GM19351 (cell line): ENCODE results near the gene EML4.

Experiments used
- ATAC-seq: cut with Tn5 transposase; IDR thresholded peaks from one replicate; pipeline ENCODE4 v1.9.1; 2021; ENCODE audit warnings: mild to moderate bottlenecking, moderate library complexity; ENCODE audit not compliant: unreplicated experiment

The EML4 gene

DNA sequence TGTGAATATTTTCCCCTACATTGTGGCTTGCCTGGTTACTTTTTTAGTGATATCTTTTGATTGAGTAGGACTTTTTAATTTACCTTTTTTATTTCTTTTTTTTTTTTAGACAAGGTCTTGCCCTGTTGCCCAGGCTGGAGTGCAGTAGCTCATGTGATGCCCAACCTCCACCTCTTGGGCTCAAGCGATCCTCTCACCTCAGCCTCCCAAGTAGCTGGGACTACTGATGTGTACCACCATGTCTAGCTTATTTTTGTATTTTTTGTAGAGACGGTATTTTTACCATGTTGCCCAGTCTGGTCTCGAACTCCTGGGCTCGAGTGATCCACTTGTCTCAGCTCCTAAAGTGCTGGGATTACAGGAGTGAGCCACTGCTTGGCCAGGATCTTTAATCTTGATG lies 25.3 kb downstream of the EML4 start:
- ATAC-seq = no peak

- ATAC-seq = no peak
These were observed 26.4 kb downstream of the EML4 start for GRCh38 chr2:42195559-42195958.

GRCh38 chr2:42196070-42196402 lies 26.9 kb downstream of the EML4 start:
- ATAC-seq = no peak

GRCh38 chr2:42196403-42197267 lies 27.5 kb downstream of the EML4 start:
- ATAC-seq = no peak

DNA sequence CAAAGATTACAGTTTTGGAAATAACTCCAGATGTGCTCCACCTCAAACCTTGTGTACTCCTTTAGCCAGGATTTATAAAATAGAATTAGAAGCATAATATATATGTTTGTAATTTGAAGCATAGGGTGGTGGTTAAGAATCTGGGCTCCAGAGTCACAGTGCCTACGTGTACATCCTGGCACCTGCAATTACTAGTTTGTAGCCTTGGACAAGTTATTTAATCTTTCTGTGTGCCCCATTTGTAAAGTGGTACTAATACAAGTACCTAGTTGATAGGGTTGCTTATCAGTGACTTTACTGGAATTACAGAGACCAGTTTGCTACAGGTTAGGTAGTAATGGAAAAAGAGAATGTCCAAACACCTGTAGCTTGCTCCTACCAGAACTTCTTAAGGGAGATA lies 28.6 kb downstream of the EML4 start:
- no peak for ATAC-seq

DNA sequence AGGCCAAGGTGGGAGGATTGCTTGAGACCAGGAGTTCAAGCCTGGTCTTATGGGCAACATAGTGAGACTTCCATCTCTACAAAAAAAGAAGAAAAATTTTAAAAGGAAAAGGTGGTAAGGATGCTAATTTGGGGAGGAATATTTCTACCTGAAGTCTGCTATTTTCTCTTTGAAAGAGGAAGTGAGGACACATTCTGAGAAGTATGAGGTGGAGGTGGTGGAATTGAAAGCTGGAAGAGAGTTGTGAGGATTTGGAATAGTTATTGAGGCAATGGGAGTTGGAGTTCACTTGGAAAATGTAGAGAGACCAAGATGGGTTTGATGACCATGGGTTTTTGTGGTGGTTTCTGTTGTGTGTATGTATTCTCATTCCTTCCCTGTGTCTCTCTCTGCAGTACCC lies 29.3 kb downstream of the EML4 start:
- no peak for ATAC-seq

DNA sequence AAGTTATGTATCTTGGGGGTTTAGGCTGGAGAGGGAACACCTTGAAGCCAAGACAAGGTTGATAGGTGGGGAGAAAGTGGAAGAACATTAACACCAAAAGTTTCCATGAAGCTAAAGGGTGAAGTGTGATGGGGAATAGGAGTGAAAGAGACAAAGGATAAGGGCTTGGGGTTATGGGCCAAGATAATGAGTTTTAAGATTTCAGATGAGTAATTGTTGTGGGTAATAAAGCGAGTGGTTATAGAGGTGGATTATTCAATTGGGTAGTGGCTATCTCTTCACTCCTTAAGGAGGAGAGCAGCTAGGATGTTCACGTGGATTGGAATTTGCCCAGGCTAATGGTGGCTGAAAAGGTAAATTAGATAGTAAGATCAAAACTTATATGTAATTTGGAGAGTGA lies 29.8 kb downstream of the EML4 start:
- ATAC-seq = no peak

DNA sequence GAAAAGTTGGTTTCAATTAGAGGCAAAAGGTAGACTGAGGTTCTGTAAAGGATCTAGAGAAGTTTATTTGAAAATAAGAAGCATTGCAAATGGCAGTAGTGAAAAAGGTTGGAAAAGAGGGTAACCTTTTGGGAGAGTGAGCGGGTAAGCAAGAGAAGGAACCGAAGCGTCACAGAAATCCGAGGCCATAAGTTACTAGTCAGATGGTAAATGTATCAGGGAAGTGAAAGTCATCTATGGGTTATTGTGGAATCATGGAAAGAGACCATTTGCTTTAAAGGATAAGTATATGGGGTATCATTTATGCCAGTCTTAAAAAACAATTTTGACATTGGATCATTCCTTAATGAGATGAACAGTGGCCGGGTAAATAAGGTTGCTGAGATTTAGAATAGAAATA lies 30.5 kb downstream of the EML4 start:
- ATAC-seq = no peak

- ATAC-seq = no peak
These were observed 32.0 kb downstream of the EML4 start for GRCh38 chr2:42200926-42201855.

- ATAC-seq = no peak
These were observed 33.5 kb downstream of the EML4 start for GRCh38 chr2:42202634-42203008.

DNA sequence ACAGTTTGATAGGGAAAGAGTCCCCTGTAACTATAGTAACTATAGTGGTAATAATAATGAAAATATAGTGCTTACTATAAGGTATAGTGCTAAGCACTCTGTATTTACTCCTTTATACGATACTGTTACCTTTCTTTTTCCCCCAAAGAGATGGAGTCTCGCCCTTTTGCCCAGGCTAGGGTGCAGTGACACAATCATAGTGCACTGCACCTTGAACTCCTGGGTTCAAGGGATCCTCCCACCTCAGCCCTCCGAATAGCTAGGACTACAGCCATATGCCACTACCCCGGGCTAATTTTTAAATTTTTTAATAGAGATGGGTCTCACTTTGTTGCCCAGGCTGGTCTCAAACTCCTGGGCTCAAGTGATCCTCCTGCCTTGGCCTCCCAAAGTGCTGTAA lies 34.6 kb downstream of the EML4 start:
- no peak for ATAC-seq

GRCh38 chr2:42205337-42205736 lies 36.2 kb downstream of the EML4 start:
- ATAC-seq = no peak

GRCh38 chr2:42207826-42208225 lies 38.7 kb downstream of the EML4 start:
- ATAC-seq = no peak

DNA sequence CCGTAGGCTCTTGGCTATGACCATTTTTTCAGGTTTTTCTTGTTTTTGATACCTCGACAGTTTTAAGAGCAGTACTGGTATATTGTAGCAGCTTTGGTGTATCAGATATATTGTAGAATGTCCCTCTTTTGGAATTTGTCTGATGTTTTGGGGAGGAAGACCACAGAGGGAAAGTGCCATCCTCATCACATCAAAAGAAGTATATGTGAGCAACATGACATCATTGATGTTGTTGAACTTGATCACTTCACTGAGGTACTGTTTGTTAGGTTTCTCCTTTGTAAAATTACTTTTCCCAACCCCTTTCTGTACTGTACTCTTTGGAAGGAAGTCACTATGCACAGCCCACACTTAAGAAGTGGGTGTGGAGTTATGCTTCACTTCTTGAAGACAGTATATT lies 41.0 kb downstream of the EML4 start:
- no peak for ATAC-seq

GRCh38 chr2:42211291-42211690 lies 42.1 kb downstream of the EML4 start:
- no peak for ATAC-seq

GRCh38 chr2:42214669-42215068 lies 45.5 kb downstream of the EML4 start:
- no peak for ATAC-seq

- no peak for ATAC-seq
These were observed 47.5 kb downstream of the EML4 start for GRCh38 chr2:42216694-42217093.

DNA sequence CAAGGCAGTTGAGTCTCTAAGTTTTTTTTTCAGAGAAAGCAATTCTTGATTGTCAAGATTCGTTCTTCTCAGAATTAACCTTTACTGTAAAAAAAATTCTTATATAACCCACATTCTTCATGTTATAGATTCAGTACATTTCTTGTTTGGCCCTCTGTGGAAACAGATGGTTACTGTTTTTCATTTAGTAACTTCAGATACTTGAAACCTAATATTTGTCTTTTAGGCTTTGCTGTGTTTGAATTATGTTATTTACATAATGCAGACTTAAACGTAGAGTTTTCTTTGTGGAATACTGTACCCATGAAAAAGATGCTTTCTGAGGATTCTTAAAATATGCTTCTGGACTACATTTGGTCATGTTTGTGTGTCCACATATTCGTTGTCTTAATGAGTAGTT lies 48.2 kb downstream of the EML4 start:
- no peak for ATAC-seq

GRCh38 chr2:42217914-42218313 lies 48.8 kb downstream of the EML4 start:
- no peak for ATAC-seq

DNA sequence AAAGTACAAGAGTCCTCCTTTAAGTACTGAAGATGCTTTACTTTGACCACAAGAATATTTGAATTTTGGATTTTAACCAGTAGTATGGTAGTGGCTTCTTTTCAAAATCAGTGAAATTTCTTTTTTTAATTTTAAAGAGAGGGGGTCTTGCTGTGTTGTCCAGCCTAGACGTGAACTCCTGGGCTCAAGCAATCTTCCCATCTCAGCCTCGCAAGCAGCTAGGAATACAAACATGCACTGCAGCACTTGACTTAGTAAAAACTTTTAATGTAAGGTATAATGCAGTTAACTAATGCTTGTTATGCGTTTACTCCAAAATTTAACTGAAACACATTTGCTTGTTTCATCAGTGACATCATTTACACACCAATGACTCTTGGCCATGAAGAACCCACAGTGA lies 49.6 kb downstream of the EML4 start:
- no peak for ATAC-seq

DNA sequence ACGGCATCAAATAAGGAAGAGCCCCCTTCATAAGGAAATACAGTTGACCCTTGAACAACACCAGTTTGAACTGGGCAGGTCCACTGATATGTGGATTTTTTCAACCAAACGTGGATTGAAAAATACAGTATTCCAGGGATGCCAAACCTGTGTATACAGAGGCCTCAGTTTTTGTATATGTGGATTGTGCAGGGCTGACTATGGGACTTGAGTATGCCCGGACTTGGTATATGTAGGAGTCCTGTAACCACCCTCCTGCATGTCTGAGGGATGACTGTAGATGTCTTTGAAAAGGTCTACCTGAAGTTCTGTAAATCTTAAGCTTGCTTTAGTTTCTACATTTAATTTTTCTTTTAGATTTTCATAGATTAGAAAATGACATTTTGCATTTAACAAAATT lies 50.0 kb downstream of the EML4 start:
- ATAC-seq = no peak

DNA sequence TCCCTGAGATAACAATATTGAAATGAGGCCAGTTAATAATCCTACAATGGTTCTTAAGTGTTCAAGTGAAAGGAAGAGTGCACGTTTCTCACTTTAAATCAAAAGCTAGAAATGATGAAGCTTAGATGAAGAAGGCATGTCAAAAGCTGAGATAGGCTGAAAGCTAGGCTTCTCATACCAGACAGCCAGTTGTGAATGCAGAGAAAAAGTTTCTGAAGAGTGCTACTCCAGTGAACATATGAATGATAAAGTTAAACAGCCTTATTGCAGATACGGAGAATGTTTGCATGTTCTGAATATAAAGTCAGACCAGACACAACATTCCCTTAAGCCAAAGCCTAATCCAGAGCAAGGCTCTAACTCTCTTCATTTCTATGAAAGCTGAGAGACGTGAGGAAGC lies 51.4 kb downstream of the EML4 start:
- no peak for ATAC-seq
